Fibroblast of skin of scalp (primary cell): Measurements from ENCODE around the gene OR5B2. TPM values are rescaled to one million over a fixed set of nuclear protein-coding genes. Genes with fewer than 3 reads are reported as not detected.
"Not testable (repeated sequence)": the region's sequence is repeated elsewhere in the genome, so short reads cannot be mapped to it uniquely, and the experiment has no call there.

Experiments used
- DNase-seq: peaks from one replicate; pipeline ENCODE4 v3.0.0-alpha.2; 2013
- polyA plus RNA-seq, 2 experiments: library from polyadenylated mRNA; unstranded; fragments of 120-200 nt; gene quantifications; one replicate each; pipeline ENCODE4 v1.2.1, GENCODE V29; 2013; ENCODE audit not compliant: insufficient read length in 2 of 2

The OR5B2 gene
- not detected for polyA plus RNA-seq (2013, experiment 1 of 2; ENCODE audit: insufficient read length)
- polyA plus RNA-seq (2013, experiment 2 of 2; ENCODE audit: insufficient read length), result not detected

GRCh38 chr11:58428021-58428420 lies at the start of gene OR5B2:
Gene OR5B2 (minus strand): TSS chr11:58428121. CDS start chr11:58423261, 4,860 bp downstream.
- DNase-seq, result no peak

DNA sequence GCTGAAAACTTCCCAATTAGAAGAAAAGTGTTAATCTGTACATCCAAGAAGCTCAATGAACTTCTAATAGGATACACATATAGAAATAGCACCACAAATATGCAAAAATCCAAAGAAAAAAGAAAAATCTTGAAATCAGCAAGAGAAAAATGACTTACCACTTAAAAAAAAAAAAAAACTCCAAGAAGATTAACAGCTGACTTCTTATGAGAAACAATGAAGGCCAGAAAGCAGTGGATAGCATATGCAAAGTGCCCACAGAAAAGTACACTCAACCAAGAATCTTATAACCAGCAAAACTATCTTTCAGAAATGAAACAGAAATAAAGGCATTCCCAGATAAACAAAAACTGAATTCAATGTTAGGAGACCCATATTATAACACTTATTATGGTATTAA lies 44.0 kb upstream of the OR5B2 start:
- DNase-seq, result no peak

DNA sequence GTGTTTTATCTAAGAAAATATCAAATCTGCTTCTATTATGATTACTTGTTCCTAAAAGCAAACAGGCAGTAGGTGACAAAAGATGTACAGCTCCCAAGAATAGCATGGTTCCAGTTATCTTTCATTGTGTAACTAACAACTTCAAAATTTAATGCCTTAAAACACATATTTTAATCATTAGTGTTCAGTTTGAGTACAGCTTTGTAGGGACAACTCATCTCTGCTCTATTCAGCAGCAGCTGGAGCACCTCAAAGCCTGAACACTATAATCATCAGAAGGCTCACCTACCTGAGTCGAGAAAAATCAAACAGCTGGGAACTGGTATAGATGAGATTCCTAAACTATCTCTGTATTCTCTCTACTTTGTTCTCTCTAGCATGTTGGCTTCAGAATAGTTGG lies 38.4 kb upstream of the OR5B2 start:
- no peak for DNase-seq

GRCh38 chr11:58465690-58466089 lies 37.8 kb upstream of the OR5B2 start:
- no peak for DNase-seq

- no peak for DNase-seq
Measured at GRCh38 chr11:58451585-58451984, 23.7 kb upstream of the OR5B2 start.

DNA sequence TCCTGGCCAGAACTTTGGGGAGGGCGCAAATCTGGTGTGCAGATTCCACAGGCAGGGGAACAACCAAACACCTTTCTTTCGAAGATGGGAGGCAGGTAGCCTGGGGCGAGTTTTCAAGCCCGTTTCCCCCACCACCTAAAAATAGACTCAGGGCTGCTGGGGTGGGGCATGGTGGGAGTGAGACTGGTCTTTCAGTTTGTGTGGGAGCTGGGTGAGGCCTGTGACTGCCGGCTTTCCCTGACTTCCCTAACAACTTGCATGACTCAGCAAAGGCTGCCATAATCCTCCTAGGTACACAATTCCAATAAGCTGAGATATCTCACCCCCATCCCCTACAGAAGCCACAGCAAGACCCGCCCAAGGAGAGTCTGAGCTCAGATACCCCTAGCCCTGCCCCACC lies 18.4 kb upstream of the OR5B2 start:
- no peak for DNase-seq

- no peak for DNase-seq
Measured at GRCh38 chr11:58444300-58444699, 16.4 kb upstream of the OR5B2 start.

DNA sequence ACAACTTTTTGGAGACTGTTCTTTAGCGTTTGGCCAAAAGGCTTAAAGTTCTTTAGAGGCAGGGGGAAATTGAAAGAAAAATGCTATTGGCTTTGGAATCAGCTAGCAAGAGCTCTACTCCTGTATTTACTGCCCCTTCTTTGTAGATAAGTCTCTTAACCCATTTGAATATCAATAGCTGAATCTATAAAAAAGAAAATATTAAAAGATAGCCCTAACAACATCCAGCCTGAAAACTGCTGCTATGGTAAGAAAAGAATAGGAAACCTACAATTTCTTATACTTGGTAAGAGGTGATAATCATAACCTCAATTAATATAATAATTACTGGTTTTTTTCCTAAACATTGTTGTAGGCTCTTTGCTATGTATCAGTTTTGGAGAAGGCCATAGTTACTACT lies 14.2 kb upstream of the OR5B2 start, which contains the start of gene OR5B12:
OR5B12 (minus strand) TSS at position 101 of the 400 bp plus-strand sequence. CDS start 2,085 bp downstream, outside the sequence.
- DNase-seq, result no peak

DNA sequence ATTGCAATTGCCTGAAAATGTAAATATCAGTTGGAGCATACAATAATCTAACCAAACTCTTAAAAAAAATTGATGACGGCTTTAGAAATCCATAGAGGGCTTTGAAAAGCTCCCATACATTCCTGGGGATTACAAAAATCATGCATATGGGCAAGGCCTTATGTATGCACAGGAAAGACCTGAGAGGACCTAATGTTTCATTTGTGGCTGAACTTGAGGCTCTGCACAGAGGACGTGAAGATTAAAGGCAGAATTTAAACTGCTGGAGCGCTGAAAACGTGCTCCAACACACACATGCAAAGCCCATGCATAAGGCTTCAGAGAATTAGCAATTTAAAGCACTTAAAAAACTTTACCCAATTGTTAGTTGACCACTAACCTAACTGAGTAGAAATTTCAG lies 10.6 kb upstream of the OR5B2 start:
- no peak for DNase-seq

DNA sequence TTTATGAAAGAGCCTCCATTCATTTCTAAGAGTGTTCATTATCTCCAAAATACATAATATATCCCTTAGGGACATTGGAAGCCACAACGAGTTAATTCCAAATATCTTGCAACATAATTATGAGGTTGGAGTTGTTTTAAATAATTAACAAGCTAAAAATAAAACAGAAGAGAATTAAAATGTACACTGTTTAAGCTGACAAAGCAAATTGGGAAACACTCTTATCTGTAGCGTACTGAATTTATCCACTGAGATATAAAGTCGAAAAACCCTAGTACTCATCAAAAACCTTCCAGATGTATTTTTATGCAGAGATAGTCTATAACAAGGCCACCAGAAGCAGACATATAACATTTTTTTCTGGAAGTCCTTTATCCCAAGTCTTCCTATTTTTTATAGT lies 6.3 kb upstream of the OR5B2 start:
- DNase-seq, result no peak

DNA sequence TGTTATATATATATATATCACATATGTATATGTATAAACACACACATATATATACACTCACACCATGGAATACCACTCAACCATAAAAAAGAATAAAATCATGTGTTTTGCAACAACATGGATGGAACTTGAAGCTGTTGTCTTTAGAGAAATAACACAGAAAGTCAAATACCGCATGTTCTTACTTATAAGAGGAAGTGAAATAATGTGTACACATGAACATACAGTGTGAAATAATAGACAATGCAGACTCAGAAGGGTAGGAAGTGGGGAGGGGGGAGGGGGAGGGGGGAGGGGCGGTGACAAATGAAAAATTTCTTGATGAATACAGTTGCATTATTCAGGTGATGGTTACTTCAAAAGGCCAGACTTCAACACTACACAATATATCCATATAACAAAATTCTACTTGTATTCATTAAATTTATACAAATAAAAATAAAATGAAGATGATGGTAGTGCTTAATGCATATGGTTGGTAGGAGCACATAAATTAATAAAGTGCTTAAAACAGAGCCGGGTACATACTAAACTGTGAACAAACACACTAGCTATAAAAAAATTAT lies 5.8 kb upstream of the OR5B2 start:
- no peak for DNase-seq

DNA sequence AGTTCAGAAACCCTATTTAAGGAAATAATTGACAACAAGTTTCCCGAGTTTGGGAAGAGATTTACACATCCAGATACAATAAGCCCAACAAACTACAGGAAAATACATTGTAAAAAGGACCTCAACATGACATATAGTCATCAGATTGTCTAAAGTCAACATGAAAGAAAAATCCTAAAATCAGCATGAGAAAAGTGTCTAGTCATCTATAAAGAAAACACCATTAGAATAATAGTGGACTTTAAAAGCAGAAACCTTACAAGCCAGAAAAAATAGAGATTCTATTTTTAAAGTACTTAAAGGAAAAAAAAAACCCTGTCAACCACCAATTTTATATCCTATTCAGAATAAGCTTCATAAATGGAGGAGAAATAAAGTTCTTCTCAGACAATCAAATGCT lies 1.4 kb upstream of the OR5B2 start:
- DNase-seq, result no peak

- DNase-seq, result no peak
Measured at GRCh38 chr11:58406774-58407173, 21.1 kb downstream of the OR5B2 start, which contains the start of gene OR5B3. Gene OR5B3 (minus strand): TSS chr11:58406874. CDS start chr11:58403409, 3,465 bp downstream.

- DNase-seq, result not testable (repeated sequence)
Measured at GRCh38 chr11:58399622-58400021, 28.3 kb downstream of the OR5B2 start.

DNA sequence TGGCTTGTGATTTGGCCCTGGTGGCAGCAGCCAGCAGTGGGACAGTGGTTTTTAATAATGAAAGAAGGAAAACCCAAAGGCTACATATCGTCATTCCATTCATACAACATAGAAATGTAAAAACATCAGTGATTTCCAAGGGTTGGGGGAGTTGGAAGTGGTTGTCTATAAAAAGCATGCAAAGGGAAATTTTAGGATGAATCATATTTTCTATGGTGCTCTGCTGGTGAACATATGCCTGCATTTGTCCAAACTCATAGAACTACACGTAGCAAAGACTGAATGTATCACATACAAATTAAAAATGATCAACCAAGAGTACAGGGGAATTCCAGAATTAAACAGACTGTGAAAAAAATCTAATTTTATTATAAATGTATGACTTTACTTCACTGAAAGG lies 32.3 kb downstream of the OR5B2 start:
- peak; percentile 77 for DNase-seq

DNA sequence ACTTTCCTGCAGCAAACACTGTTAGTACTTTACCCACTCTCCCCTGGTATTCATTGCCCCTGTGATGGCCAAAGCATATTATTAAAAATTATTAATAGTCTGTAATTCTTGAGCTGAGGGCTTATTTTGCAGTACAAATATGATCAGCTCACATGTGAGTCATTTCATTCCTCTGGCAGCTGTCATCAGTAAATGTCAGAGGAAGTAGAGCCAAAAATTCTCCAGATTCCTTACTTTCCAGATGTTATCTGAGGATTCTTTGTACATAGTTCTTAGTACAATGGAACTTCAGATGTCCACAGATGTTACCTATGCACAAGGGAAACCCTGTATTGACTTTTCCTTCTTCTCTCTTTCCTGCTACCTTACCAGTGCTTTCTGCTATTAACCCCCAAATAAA lies 33.7 kb downstream of the OR5B2 start:
- DNase-seq, result peak; percentile 83

DNA sequence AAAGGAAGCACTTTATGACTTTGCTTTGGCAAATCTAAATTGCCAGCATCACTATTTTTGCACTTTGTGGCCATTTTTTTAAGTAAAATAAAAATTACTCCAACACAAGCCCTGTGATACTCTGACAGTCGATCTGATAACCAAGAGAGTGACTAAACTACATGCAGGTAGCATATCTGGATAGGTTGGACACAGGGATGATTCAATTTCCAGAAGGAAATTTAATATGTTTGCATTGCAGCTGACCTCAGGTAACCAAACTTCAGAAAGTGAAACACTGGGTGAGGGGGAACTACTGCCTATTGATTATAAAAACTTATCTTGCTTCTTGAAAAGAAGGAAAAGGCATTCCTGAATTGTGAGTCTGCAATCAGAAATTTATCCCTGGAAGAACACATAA lies 35.2 kb downstream of the OR5B2 start:
- no peak for DNase-seq

GRCh38 chr11:58391879-58392278 lies 36.0 kb downstream of the OR5B2 start:
- DNase-seq, result peak; percentile 22

GRCh38 chr11:58390551-58391063 lies 37.3 kb downstream of the OR5B2 start:
- DNase-seq, result no peak
